ENCODE measurements around the gene SORCS3.

SORCS3 gene

DNA sequence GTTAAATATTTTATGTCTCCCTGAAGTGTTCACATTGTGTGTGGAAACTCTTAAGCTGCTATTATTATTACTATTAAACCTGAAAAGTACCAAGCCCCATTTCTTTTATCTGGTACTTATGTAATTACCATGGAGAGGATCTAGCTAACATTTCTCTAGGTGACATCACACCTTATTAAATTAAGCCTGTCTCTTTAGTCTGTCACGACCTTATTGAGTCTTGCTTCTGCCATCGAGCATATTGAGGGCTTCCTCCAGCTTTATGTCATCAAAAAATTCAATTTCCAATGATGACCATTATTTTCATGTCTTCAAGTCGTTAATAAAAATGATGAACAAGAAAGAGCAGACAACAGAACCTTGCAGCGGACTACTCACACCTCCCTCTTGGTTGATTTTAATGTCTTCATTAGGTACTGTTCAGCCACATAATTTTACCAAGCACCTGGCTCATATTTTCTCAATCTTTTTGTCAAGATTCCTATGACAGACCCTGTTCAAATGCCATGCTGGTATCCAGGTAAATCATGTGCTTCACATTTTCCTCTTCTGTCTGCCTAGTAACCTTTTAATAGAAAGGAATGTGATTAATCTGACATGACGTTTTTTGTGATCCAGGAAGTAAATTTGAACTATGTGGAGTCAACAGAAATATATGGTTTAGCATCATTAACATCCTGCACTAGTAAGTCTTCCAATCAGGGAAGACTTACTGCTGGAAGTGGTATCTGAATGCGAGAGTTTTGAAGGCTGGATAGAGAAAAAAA lies 556.7 kb downstream of the SORCS3 start:
- no peak overlapping the region for H3K4me2 ChIP-seq (ENCODE audit: low read length)
- H3K79me2 ChIP-seq (ENCODE audit: control insufficient read depth, low read length): no peaks in the 10 kb centered on the region
- no peaks in the 10 kb centered on the region for H3K4me1 ChIP-seq (ENCODE audit: control insufficient read depth, low read length)
- H3K4me3 ChIP-seq (ENCODE audit: low read length): no peak overlapping the region
- H3K9me2 ChIP-seq (replicated peaks; ENCODE audit: control insufficient read depth, low read length): no peaks in the 10 kb centered on the region
- no peak overlapping the region for H3K27ac ChIP-seq (ENCODE audit: low read depth, low read length)
- no peaks in the 10 kb centered on the region for H3K36me3 ChIP-seq (ENCODE audit: control insufficient read depth, low read length)
- H3F3A ChIP-seq (ENCODE audit: control insufficient read depth, insufficient read depth): no peaks in the 10 kb centered on the region
- no peaks in the 10 kb centered on the region for H3K27me3 ChIP-seq (ENCODE audit: control insufficient read depth, low read length)
- TF ChIP-seq, protein P1, sequence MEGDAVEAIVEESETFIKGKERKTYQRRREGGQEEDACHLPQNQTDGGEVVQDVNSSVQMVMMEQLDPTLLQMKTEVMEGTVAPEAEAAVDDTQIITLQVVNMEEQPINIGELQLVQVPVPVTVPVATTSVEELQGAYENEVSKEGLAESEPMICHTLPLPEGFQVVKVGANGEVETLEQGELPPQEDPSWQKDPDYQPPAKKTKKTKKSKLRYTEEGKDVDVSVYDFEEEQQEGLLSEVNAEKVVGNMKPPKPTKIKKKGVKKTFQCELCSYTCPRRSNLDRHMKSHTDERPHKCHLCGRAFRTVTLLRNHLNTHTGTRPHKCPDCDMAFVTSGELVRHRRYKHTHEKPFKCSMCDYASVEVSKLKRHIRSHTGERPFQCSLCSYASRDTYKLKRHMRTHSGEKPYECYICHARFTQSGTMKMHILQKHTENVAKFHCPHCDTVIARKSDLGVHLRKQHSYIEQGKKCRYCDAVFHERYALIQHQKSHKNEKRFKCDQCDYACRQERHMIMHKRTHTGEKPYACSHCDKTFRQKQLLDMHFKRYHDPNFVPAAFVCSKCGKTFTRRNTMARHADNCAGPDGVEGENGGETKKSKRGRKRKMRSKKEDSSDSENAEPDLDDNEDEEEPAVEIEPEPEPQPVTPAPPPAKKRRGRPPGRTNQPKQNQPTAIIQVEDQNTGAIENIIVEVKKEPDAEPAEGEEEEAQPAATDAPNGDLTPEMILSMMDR (IDR thresholded peaks at IDR 0.05; ENCODE audit: low read depth, low read length, poor library complexity, severe bottlenecking): no peak
- TF ChIP-seq EZH2phosphoT487 (IDR thresholded peaks at IDR 0.05; ENCODE audit: borderline replicate concordance, low read length): no peak
- no peaks in the 10 kb centered on the region for H4K20me1 ChIP-seq (ENCODE audit: control insufficient read depth, insufficient read depth, low read depth, low read length)
- H3K9me3 ChIP-seq (ENCODE audit: control insufficient read depth, insufficient read depth, low read length): no peaks in the 10 kb centered on the region

DNA sequence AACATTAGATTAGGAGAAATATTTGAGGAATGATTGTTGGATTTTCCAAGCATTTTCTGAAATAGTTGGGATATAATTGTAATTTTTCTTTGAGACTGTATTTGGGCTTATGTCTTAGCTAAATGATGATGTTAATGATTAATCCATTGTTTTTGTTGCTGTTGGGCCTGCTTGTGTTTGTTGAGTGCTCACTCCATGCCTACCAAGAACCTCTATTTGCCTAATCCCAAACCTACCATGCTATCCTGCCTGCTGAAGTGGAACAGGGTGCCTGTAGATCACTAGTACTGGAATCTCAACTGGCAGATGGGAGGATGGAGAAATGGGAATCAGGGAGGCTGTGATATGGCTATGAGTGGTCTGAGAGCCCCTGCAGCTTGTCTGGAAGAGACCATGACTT lies 565.5 kb downstream of the SORCS3 start:
- H3K4me2 ChIP-seq (ENCODE audit: low read length): no peak overlapping the region
- no peaks in the 10 kb centered on the region for H3K27me3 ChIP-seq (ENCODE audit: control insufficient read depth, low read length)
- H3K79me2 ChIP-seq (ENCODE audit: control insufficient read depth, low read length): no peaks in the 10 kb centered on the region
- H4K20me1 ChIP-seq (ENCODE audit: control insufficient read depth, insufficient read depth, low read depth, low read length): no peaks in the 10 kb centered on the region
- H3F3A ChIP-seq (ENCODE audit: control insufficient read depth, insufficient read depth): no peaks in the 10 kb centered on the region
- no peaks in the 10 kb centered on the region for H3K4me1 ChIP-seq (ENCODE audit: control insufficient read depth, low read length)
- no peak overlapping the region for H3K27ac ChIP-seq (ENCODE audit: low read depth, low read length)
- TF ChIP-seq, protein P1 (IDR thresholded peaks at IDR 0.05; ENCODE audit: low read depth, low read length, poor library complexity, severe bottlenecking): no peak
- TF ChIP-seq EZH2phosphoT487 (IDR thresholded peaks at IDR 0.05; ENCODE audit: borderline replicate concordance, low read length): no peak
- H3K4me3 ChIP-seq (ENCODE audit: low read length): no peak overlapping the region
- H3K9me2 ChIP-seq (replicated peaks; ENCODE audit: control insufficient read depth, low read length): no peaks in the 10 kb centered on the region
- H3K9me3 ChIP-seq (ENCODE audit: control insufficient read depth, insufficient read depth, low read length): no peaks in the 10 kb centered on the region
- no peaks in the 10 kb centered on the region for H3K36me3 ChIP-seq (ENCODE audit: control insufficient read depth, low read length)

DNA sequence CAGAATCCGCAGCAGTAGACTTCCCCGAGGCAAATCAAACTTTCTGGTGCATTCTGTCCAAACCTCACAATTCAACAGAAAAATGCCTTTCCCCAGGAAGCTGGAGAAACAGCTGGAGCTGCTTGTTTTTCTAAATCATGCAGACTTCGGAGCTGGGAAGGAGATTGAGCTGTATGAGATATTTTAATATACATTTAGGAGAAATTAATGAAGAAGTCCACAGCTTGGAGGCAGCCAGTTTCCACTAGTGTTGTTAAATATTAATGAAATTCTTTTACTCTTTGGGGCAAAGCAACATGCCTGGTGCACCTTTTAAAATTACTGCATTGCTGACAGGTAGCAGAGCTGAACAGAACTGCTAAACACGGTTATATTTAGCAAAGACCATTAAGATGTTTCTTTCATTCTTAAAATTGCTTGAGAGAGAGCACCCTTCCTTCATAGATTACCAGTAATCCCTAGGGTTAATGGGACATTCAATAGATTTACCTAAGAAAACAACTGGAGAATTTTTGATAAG lies 566.4 kb downstream of the SORCS3 start:
- Histone ChIP-seq H3F3A (ENCODE audit: control insufficient read depth, insufficient read depth) (no peaks in the 10 kb centered on the region), H3K27me3 (ENCODE audit: control insufficient read depth, low read length) (no peaks in the 10 kb centered on the region), H3K9me2 (replicated peaks; ENCODE audit: control insufficient read depth, low read length) (no peaks in the 10 kb centered on the region), H3K27ac (ENCODE audit: low read depth, low read length) (no peak overlapping the region), H4K20me1 (ENCODE audit: control insufficient read depth, insufficient read depth, low read depth, low read length) (no peaks in the 10 kb centered on the region), H3K4me2 (ENCODE audit: low read length) (no peak overlapping the region), H3K9me3 (ENCODE audit: control insufficient read depth, insufficient read depth, low read length) (no peaks in the 10 kb centered on the region), H3K4me1 (ENCODE audit: control insufficient read depth, low read length) (no peaks in the 10 kb centered on the region), H3K4me3 (ENCODE audit: low read length) (no peak overlapping the region), H3K36me3 (ENCODE audit: control insufficient read depth, low read length) (no peaks in the 10 kb centered on the region), H3K79me2 (ENCODE audit: control insufficient read depth, low read length) (no peaks in the 10 kb centered on the region)
- TF ChIP-seq, protein P1 (IDR thresholded peaks at IDR 0.05; ENCODE audit: low read depth, low read length, poor library complexity, severe bottlenecking): no peak
- no peak for TF ChIP-seq EZH2phosphoT487 (IDR thresholded peaks at IDR 0.05; ENCODE audit: borderline replicate concordance, low read length)
